Keratinocyte (primary cell): ENCODE measurements around the gene AFTPH. TPM values are rescaled to one million over a fixed set of nuclear protein-coding genes. Genes with fewer than 3 reads are reported as not detected.

Experiments
- DNase-seq: peaks from one replicate; pipeline ENCODE4 v3.0.0-alpha.2; 2011; ENCODE audit warnings: low read depth, missing footprints, low spot score
- FAIRE-seq: peaks from 2 replicates; lab custom pipeline; 2011; peaks lifted over from hg19 to GRCh38; lab: Jason Lieb, UNC
- H2AFZ ChIP-seq: 2 replicates; pipeline ENCODE4 v1.6.0; 2012; ENCODE audit warnings: low read length, control low read depth, inconsistent platforms; ENCODE audit not compliant: control insufficient read depth
- H3K27ac ChIP-seq: 2 replicates; pipeline ENCODE4 v1.5.1; 2011; ENCODE audit warnings: low read length; ENCODE audit not compliant: control insufficient read depth, insufficient read depth
- H3K27me3 ChIP-seq: 3 replicates; pipeline ENCODE4 v1.6.0; 2011; ENCODE audit warnings: low read length; ENCODE audit not compliant: control insufficient read depth, insufficient read depth; ENCODE audit errors: extremely low read depth
- H3K36me3 ChIP-seq, 2 experiments: 2 replicates in 1 of 2; 3 replicates in 1 of 2; pipeline ENCODE4 v1.5.1; 2011; ENCODE audit warnings: low read length in 2 of 2, mild to moderate bottlenecking in 1 of 2; ENCODE audit not compliant: control insufficient read depth in 2 of 2, insufficient read depth in 2 of 2; ENCODE audit errors: extremely low read depth in 1 of 2
- H3K4me1 ChIP-seq: 3 replicates; pipeline ENCODE4 v1.5.1; 2011; ENCODE audit warnings: low read length; ENCODE audit not compliant: control insufficient read depth, insufficient read depth; ENCODE audit errors: extremely low read depth
- H3K4me2 ChIP-seq: 3 replicates; pipeline ENCODE4 v1.6.0; 2011; ENCODE audit warnings: low read depth, low read length; ENCODE audit not compliant: control insufficient read depth, insufficient read depth; ENCODE audit errors: extremely low read depth
- H3K4me3 ChIP-seq, 3 experiments: fragments of 200-600 bp in 1 of 3; sonication (generic) in 1 of 3; 2 replicates in 2 of 3; 3 replicates in 1 of 3; pipeline ENCODE4 v1.5.1; 2011 to 2016; ENCODE audit warnings: low read length in 3 of 3, mild to moderate bottlenecking in 3 of 3, control low read depth in 2 of 3, inconsistent platforms in 1 of 3, low read depth in 1 of 3, mixed read lengths in 1 of 3, mixed run types in 1 of 3, moderate library complexity in 1 of 3; ENCODE audit not compliant: control insufficient read depth in 2 of 3, insufficient read depth in 2 of 3; ENCODE audit errors: extremely low read depth in 1 of 3
- H3K79me2 ChIP-seq: 2 replicates; pipeline ENCODE4 v1.6.0; 2012; ENCODE audit warnings: low read length; ENCODE audit not compliant: control insufficient read depth, insufficient read depth
- H3K9ac ChIP-seq: 3 replicates; pipeline ENCODE4 v1.6.0; 2011; ENCODE audit warnings: low read length; ENCODE audit not compliant: control insufficient read depth, insufficient read depth; ENCODE audit errors: extremely low read depth
- H3K9me1 ChIP-seq: 3 replicates; pipeline ENCODE4 v1.6.0; 2011; ENCODE audit warnings: low read length; ENCODE audit not compliant: control insufficient read depth, insufficient read depth; ENCODE audit errors: extremely low read depth
- H3K9me3 ChIP-seq: 2 replicates; pipeline ENCODE4 v1.5.1; 2012; ENCODE audit warnings: low read depth, low read length; ENCODE audit not compliant: control insufficient read depth
- H4K20me1 ChIP-seq: 3 replicates; pipeline ENCODE4 v1.6.0; 2011; ENCODE audit warnings: low read length; ENCODE audit not compliant: control insufficient read depth, insufficient read depth; ENCODE audit errors: extremely low read depth
- EZH2 ChIP-seq: IDR thresholded peaks from one replicate; pipeline ENCODE4 v1.6.1; 2012; ENCODE audit warnings: inconsistent platforms, mild to moderate bottlenecking, low read length, moderate library complexity
- dilution Hi-C: fragments of 300-500 bp; cut with MboI; formaldehyde crosslinking; loops from one replicate; pipeline ENCODE4 v1.7.0; 2020; ENCODE audit warnings: low sequenced_read_pairs; ENCODE audit not compliant: extremely low pct_ligation_motif_present
- polyA plus RNA-seq, 5 experiments: library from polyadenylated mRNA; depleted of rRNA in 3 of 5; stranded (reverse) in 3 of 5; stranded (forward) in 1 of 5; unstranded in 1 of 5; fragments of >200 nt; gene quantifications; 1 replicate in 1 of 5; 2 replicates in 3 of 5; 3 replicates in 1 of 5; pipeline versions ENCODE4 v1.2.1 to v1.2.3, GENCODE V29; 2011 to 2012; ENCODE audit warnings: missing spikeins in 2 of 5, low read depth in 1 of 5, low replicate concordance in 1 of 5
- TF ChIP-seq, protein P1 (sequence below), 3 experiments: IDR thresholded peaks in 1 of 3; conservative IDR thresholded peaks in 1 of 3; optimal IDR thresholded peaks in 1 of 3; 2 replicates in 2 of 3; 3 replicates in 1 of 3; pipeline versions ENCODE3 to v1.5.1; 2011; ENCODE audit warnings: low read length in 3 of 3, mild to moderate bottlenecking in 3 of 3, moderate library complexity in 2 of 3, control low read depth in 1 of 3, inconsistent platforms in 1 of 3; ENCODE audit not compliant: insufficient read depth in 2 of 3; ENCODE audit errors: extremely low read depth in 1 of 3

AFTPH gene
- polyA plus RNA-seq, 1 donor (not counting 4 experiments of a cell fraction or from before 2014, with no cell fraction given), result 28.3 TPM

DNA sequence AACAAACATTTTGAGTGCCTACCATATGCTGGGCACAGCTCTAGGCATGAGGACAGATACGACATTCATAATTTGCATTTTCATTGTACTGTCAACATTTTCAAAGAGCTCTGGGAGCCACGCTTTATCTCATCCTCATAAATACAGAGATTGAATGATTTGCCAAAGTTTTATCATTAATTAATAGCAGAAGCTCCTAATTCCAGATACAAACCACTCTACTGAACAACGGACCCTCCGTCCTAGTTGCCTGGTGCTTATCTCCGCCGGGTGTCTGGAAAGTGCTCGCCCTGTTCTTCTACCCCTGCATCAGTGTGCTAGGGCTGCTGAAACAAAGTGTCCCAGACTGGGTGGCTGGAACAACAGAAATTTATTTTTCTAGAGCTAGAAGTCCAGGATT, 105.7 kb downstream of the AFTPH start:
- H3K4me2 ChIP-seq, result no peak overlapping the region
- peaks cover 11 to 24% of the 10 kb centered on the region in 2 experiments for H3K36me3 ChIP-seq
- no peaks in the 10 kb centered on the region for H4K20me1 ChIP-seq
- dilution Hi-C loops, result no loop called here
- H3K9me3 ChIP-seq, result no peaks in the 10 kb centered on the region
- H3K4me1 ChIP-seq, result peaks cover 14% of the 10 kb centered on the region
- H3K9ac ChIP-seq, result no peak overlapping the region
- no peak for FAIRE-seq
- no peak overlapping the region for H2AFZ ChIP-seq
- no peak for TF ChIP-seq EZH2
- TF ChIP-seq, protein P1, sequence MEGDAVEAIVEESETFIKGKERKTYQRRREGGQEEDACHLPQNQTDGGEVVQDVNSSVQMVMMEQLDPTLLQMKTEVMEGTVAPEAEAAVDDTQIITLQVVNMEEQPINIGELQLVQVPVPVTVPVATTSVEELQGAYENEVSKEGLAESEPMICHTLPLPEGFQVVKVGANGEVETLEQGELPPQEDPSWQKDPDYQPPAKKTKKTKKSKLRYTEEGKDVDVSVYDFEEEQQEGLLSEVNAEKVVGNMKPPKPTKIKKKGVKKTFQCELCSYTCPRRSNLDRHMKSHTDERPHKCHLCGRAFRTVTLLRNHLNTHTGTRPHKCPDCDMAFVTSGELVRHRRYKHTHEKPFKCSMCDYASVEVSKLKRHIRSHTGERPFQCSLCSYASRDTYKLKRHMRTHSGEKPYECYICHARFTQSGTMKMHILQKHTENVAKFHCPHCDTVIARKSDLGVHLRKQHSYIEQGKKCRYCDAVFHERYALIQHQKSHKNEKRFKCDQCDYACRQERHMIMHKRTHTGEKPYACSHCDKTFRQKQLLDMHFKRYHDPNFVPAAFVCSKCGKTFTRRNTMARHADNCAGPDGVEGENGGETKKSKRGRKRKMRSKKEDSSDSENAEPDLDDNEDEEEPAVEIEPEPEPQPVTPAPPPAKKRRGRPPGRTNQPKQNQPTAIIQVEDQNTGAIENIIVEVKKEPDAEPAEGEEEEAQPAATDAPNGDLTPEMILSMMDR (optimal IDR thresholded peaks at IDR 0.05 in 1 of 3, IDR thresholded peaks at IDR 0.05 in 1 of 3, conservative IDR thresholded peaks at IDR 0.05 in 1 of 3; ENCODE audit: extremely low read depth in 1 of 3, insufficient read depth in 2 of 3, low read length in 3 of 3), result no peak
- H3K4me3 ChIP-seq, result no peak overlapping the region
- H3K27me3 ChIP-seq, result no peaks in the 10 kb centered on the region
- no peaks in the 10 kb centered on the region for H3K9me1 ChIP-seq
- no peak for DNase-seq
- H3K79me2 ChIP-seq, result peaks cover 15% of the 10 kb centered on the region
- no peak overlapping the region for H3K27ac ChIP-seq

DNA sequence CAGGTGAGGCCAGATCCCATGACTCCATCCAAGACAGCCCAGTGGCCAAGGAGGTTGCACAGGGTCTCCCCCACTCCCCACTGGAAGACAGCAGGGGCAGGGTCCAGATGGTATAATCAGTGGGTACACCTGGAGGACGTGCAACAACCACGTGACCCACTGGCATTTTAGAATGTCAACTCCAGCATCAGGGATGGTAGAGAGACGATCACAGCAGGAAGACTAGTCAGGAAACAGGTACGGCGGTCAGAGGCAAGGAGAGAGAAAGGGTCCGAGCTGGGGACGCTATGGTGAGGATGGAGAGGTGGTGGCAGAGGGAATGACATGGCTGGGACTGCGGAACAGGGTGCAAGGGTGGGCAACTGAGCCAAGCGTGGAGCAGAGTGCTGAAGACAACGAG, 106.6 kb downstream of the AFTPH start:
- Histone ChIP-seq H3K9me1 (no peaks in the 10 kb centered on the region), H3K36me3 (peaks cover 16 to 28% of the 10 kb centered on the region in 2 experiments), H3K79me2 (peaks cover 21% of the 10 kb centered on the region), H3K27ac (no peak overlapping the region), H2AFZ (no peak overlapping the region), H3K9ac (no peak overlapping the region), H3K27me3 (no peaks in the 10 kb centered on the region), H3K4me2 (no peak overlapping the region), H3K9me3 (no peaks in the 10 kb centered on the region), H4K20me1 (no peaks in the 10 kb centered on the region), H3K4me3 (no peak overlapping the region), H3K4me1 (peaks cover 14% of the 10 kb centered on the region)
- dilution Hi-C loops, result no loop called here
- TF ChIP-seq, protein P1 (optimal IDR thresholded peaks at IDR 0.05 in 1 of 3, IDR thresholded peaks at IDR 0.05 in 1 of 3, conservative IDR thresholded peaks at IDR 0.05 in 1 of 3; ENCODE audit: extremely low read depth in 1 of 3, insufficient read depth in 2 of 3, low read length in 3 of 3), result no peak
- no peak for TF ChIP-seq EZH2
- DNase-seq (no peak), FAIRE-seq (no peak)
